Skeletal muscle cell (primary cell): ENCODE measurements around the gene RCAN1.

Experiments
- DNase-seq: peaks from one replicate; pipeline ENCODE4 v3.0.0-alpha.2; 2010; ENCODE audit warnings: low read depth
- H3K4me3 ChIP-seq: 2 replicates; pipeline ENCODE4 v1.5.1; 2011; ENCODE audit warnings: low read depth, mild to moderate bottlenecking, control low read depth, low read length, moderate library complexity

Gene RCAN1

DNA sequence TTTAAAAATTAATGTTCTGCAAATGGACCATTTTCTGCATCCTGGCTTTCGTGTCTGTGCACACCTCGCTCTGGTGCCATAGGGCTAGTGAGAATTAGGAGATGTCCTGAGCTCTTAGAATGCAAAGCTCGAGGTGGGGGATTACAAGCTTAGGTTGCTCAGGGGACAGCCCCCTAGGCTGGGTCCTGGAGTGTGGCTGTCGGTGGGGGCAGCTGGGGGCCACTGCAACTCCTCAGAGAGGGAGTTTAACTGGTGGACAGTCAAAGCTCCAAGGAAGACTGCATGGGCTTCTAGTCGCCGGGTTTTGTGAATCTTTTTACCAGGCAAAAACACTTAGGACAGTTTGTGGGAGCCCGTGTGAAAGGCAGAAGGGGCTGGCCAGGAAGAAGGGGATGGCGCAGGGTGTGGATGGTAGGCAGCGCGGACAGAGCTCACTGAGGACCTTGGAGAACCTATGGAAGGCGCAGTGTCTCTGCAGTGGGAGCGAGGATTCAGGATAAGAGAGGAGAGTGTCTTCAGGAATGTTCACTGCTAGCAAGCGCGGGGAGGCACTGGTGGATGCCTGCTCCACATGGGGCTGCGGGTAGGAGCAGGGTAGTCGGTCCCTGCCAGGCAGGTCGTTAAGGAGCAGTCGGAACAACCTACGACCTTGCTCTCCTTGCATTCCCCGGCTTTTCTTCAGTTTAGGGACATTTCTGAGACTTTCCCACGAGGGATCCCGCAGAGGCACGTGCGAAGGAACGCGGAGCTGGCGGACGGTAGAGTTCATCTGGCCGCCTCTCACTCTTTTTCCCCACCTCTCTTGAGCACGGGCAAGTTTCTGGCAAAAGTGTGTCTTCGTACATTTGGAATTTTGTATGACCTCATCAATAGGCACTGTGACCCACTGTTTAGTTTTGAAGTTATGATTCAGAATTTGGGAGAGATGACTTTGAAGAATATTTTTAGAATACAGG is 90.0 kb downstream of the RCAN1 start:
- peak overlapping the region; percentile 61 for H3K4me3 ChIP-seq
- no peak for DNase-seq

DNA sequence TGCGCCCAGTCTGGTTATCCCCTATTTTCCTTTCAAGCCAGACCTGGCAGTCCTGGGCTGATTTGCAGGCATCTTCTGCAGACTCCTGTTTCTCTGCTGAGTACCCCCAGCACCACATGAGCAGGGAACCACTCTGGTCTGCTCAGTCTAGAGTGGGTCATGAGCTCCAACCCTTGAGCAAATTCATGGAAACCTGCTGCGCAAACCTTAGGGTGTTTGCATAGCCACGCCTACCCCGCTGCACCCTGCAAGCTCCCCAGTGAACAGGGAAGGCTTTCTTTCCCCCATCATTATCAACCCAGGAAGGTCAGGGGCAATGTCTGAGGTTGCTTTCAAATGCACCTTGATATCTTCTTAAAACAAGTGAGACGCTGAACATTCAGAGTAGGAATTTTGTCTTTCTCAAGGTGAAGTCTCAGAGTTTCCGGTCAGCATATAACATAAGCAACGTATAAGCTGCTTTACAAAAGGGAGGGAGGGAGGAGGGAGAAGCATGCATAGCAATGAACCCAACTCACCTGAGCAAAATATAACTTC is 91.8 kb downstream of the RCAN1 start:
- H3K4me3 ChIP-seq, result no peak overlapping the region
- DNase-seq, result no peak

DNA sequence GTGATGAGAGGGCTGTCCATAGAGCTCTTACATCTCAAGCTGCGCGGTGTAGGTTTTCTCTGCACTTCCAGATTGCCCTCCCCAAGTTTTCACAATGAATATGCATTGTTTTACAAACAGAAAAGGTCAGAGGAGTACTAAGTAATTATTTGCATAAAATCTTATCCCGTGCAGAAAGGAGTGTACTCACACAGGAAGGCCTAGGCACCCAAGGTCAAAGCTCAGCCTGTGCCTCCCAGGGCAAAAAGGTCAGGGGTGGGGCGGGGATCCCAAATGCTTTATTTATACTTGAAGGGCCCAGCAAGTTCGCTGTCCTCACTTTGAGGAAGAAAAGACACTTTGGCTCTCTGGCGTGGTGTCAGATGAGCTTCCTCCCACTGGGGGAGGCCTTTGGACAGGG is 92.6 kb downstream of the RCAN1 start:
- no peak for DNase-seq
- no peak overlapping the region for H3K4me3 ChIP-seq

DNA sequence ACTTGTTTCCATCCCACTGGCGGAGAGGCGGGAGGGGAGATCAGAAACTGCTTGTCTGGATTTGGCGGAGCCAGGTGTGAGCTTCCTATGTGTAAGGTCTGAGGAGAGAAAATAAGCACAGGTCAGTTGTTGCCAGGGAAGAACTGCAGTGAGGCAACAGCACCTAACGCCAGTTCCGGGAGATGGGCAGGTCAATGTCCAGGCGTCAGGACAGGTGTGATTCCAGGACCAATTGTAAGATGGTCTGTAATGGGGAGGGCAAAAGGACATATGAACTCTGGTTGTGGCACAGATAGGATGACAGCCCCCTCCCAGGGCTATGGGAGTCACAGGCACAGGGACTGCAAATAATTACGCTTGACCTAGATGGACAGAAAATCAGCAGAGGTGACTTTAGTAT is 93.4 kb downstream of the RCAN1 start:
- no peak overlapping the region for H3K4me3 ChIP-seq
- no peak for DNase-seq

DNA sequence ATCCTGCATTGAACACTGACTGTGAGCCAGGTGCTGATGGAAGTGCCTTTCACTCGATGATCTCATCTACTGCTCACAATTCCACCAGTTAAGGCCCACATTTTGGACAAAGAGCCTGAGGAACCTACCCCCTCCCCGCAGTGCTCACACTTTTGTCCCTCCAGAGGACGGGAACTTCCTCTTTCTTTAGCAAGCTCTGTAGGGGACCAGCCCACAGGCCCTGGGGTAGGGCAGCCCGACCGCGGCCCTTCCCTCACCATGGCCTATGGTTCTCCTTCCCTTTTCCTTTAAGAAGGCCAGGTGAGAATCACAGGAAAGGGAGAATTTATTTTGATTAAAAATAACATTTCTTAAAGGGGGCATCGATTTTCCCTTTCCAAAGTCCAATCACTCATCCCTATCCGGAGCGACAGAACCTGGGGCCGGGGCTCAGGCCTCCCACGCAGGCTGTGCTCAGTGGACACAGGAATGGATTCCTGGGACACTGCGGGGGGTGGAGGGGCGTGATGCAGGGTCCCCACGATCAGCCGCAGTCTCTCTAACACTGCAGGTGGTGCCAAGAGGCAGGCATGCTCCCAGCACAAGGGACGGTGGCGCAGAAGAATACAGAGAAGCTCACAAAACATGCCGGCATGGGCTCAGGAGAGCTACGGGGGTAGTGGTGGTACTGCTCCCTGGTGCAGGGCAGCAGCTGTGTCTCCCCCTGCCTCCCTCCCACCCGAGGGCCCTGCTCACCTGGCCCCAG is 94.0 kb downstream of the RCAN1 start:
- no peak overlapping the region for H3K4me3 ChIP-seq
- DNase-seq, result no peak

DNA sequence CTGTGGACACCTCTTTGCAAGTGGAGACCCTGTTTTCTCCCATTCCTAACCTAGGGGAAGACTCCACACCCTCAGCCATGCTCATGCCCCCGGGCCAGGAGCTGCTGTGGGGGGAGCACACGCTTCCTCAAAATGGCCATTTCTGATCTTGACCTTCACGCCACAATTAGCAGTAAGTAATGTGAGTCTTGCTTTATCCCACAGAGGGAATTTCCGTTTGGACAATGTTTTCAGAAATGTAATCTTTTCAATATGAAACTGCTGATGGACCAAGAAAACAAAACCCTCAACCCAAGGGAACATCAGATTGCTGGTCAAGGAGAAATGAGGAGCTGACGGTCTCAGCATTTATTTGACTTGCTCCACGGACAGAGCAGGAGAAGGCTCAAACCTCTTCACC is 94.6 kb downstream of the RCAN1 start:
- H3K4me3 ChIP-seq, result no peak overlapping the region
- DNase-seq, result no peak

DNA sequence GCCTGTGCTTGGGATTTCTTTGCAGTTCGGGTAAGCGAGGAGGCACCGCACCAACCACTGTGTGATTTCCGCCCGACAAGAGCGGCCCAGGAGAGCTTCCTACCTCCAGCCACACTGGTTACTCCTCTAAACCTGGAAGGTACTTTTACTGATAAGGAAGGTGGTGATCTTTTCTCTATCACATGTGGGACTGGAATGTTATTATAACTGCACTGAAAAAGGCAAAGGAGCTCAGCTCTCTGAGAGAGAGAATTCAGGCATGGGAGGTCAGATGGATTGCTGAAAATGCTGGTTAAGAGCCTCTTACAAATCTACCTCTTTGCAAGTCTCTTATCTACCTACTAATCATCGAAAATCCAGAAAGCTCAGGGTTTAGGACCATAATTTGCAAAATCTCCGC is 95.2 kb downstream of the RCAN1 start:
- no peak overlapping the region for H3K4me3 ChIP-seq
- DNase-seq, result no peak

DNA sequence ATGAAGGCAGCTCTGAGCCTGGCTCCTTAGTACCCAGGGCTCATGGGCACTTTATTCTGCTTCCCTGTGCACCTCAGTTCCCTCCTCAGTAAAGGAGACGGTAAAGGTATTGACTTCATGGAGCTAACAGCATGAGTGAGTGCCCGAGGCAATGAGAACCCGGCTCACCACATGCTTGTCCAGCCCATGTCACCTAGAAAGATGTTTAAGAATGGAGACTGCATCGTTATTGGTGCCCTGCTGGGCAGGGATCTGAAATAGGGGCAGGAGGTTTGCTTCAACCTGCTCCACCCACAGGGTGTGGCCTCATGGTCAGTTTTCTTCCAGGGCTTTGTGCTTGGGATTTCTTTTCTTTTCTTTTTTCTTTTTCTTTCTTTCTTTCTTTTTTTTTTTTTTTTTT is 95.9 kb downstream of the RCAN1 start:
- no peak overlapping the region for H3K4me3 ChIP-seq
- DNase-seq, result no peak

DNA sequence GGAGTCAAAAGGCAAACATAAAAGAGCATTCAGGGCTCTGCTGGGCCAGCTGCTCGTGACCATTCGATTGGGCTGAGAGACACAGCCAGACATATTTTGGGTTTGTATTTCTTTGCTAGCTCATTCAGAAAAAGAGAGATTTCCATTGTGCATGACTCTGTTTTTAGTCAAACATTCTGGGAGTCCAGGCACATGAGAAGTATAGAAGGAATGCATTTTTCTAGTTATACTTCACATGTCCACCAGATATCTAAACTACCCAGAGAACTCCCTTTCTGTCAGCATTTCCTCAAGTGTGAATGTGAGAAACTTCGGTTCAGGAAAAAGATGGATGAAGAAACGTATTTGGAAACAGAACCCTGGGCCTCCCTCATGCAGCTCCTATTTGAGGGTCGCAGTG is 96.6 kb downstream of the RCAN1 start:
- no peak for DNase-seq
- no peak overlapping the region for H3K4me3 ChIP-seq

DNA sequence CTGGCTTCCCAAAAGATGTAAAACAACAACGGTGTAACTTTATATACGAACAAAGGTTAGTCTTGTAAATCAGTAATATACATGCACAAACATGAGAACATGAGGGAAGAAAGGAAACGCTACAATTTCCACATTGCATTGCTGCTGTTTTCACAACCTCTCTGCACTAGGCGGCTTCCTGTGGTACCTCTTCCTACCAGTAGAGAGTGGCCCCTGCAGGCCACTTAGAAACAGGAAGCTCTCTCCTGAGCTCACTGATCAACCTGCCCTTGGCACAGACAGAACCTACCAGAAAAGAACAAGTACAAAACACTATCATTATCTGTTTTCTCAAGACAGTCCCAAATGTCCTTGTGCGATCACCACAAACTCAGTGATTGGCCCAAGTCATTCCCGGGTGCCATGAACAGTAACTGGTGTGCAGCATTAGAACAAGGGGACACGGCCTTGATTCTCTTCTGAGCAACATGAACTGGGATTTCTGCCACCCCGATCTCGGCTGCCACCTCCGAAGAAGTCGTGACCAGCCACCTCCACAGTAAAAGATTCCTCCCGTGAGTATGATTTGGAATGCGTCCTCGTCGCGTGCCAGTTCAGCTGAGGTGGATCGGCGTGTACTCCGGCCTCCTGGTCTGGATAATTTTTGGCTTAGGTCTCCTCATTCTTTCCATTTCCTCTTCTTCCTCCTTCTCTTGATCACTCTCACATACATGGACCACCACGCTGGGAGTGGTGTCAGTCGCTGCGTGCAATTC is 97.2 kb downstream of the RCAN1 start:
- no peak overlapping the region for H3K4me3 ChIP-seq
- DNase-seq, result no peak

DNA sequence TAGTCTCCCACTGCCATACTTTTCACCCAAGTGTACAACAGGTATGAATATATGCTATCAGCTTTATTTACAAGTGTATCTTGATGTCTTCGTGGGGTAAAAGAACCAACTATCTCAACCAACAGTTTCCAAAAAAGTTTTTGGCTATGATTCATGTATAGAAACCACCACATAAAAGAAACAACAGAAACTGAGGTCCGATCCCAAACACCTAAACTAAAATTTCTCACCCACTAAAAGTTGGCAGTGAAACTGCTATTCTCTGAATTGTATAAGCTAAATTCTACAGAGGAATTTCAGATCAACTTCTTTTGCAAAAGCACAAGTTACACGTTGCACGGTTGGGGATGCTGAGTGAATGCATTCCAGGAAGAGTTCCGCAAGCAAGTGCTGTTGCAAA is 97.9 kb downstream of the RCAN1 start:
- no peak overlapping the region for H3K4me3 ChIP-seq
- no peak for DNase-seq

DNA sequence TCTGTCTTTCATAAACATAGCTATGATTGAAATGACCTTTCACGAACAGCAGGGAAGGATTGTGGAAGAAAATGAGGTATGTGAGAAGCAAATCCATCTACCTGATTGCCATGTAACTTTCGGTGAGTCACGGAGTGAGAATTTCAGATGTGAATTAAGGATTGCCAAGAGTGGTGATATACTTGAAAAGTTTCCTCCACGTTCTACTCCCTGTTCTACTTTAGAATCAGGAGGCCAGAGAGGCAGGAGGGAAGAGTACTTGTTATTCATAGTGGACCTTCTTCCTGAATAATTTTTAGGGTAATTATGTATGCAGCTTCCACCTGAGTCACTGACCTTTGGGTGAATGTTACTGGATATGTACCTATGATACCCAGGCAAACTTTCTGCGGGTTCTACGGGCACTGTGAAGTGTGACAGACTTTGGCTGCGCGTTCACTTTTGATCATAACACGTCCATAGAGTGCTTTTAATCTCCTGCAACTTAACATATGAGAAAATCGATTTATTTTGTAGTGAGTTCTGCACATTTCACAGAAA is 100.3 kb downstream of the RCAN1 start:
- no peak overlapping the region for H3K4me3 ChIP-seq
- no peak for DNase-seq

DNA sequence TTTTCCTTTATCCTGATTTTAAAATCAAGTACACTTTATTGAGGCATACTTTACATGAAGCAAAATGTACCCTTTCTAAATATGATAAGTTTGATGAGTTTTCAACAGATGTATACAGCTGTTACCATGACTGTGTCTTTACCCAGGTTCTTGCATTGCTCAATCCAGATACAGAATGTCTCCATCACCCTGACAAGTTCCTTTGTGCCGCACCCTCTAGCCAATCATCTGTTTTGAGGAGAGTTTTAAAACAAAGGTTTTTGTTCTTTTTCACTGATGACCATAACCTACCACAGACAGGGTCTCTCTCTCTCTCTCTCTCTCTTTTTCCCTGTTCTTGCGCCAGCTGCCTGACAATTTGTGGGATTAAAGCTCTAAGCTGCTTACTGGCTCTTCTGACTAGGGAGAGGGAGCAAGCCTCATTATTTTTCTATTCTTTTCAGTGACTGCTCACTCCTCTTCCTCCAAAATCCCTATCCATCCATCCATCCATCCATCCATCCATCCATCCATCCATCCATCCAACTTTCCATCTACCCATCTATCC is 101.7 kb downstream of the RCAN1 start:
- H3K4me3 ChIP-seq, result no peak overlapping the region
- peak; percentile 29 for DNase-seq

DNA sequence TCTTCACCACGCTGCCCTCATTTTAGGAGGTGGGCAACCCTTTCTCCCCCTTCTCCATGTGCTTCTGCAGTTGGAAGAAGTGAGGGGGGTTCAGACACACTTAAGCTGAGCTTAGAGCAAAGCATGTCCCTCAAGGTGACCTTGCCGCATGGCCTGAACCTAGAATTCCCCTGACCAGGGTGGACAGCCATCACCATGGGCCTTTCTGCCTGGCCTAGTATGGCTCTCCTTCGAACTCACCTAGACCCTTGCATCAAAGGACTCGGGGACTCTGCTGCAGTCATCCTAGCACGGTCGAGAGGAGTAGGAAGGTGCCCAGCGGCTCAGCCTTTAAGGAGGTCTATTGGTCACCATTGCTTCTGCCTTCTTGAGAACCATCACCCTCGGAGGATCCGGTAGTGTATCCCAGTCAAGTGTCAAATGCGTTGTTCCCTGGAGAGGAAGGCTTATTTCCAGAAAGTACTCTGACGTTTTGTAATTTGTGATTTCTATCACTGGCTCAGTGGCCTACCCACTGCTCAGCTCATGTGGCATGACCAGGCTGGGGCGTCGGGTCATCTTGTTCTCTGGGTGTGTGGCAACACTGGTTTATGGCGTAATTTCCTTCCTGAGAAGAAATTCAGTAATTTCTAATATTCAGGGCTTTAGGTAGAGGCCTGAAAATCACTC is 103.0 kb downstream of the RCAN1 start, which contains the start of gene KCNE1:
TSS of gene KCNE1 (minus strand) at position 424 of the 669 bp plus-strand sequence. CDS start 62,576 bp downstream, outside the sequence.
- DNase-seq, result peak; percentile 25
- no peak within 1 kb of the TSS for H3K4me3 ChIP-seq

DNA sequence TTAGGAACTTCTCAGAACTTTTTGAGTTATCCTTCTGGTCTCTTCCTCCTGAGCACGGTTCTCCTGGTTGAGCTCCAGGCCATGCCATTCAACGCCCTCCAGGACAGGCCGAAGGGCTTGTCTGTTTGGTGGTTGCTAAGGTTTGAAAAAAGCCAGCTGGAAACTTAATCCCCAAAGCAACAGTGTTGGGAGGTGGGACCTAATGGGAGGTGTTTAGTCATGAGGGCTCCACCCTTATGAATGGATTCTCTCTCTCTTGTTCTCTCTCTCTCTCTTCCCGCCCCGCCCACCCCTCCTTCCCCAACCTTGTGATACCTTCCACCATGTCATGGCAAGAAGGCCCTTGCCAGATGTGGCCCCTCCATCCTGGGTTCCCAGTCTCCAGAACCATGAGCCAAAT is 103.7 kb downstream of the RCAN1 start:
- no peak overlapping the region for H3K4me3 ChIP-seq
- DNase-seq, result no peak

DNA sequence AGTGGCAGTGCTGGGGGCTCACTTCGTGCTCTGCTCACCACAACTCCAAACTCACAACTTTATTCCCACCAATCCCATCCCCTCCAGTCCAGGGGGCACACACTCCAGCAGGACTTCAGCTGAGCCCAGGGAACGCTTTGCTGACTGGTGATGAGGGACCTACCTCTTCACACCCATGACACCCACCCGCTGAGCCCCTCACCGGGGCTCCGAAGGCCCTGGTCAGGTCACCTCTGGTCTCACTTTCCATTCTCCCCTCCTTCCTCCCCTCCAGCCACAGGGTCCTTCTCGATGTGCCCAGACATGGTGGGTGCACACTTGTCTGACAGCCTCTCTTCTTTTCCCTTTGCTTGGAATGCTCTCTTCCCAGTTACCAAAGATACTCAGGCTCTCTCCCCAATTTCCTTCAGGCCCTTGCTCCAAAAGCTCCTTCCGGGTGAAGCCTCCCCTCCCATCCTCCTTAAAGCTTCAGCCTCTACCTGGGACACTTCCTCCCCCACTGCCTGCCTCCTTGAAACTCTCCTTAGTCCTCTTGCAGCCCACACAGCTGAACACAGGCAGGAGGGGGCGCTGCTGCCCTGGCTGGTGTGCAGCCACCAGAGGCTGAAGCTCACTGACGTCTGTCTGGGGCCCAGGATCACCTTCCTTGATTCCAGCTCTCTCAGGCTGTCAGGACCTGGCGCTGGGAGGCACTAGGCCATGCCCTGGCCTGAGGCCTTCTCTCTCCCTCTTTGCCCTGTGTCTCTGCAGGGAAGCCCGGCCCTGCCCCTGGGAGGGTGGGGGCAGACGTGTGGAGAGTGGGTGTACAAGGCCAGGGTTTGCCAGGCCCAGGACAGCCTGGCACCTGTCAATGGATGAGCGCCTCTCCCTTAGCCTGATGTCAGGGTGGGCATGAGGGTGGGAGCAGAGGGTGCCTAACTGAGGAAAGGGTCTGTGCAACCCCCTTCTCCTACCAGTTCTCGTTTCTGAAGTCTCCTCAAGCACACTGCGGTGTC is 104.5 kb downstream of the RCAN1 start:
- peak; percentile 29 for DNase-seq
- no peak overlapping the region for H3K4me3 ChIP-seq

DNA sequence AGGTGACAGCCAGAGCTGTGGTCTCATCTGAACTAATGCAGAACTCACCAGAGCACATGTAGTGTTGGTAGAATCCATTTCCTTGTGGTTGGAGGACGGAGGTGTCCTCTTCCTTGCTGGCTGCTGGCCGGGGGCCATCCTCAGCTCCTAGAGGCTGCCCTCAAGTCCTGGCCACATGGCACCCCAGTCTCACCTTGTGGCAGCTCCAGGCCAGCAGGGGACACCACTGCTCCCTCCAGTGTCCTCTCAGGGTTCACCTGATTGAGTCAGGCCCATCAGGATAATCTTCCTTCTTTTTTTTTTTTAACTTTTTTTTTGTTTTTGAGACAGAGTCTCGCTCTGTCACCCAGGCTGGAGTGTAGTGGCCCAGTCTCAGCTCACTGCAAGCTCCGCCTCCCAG is 105.8 kb downstream of the RCAN1 start:
- H3K4me3 ChIP-seq, result no peak overlapping the region
- DNase-seq, result no peak
